Right lobe of liver (tissue), 4 donors: ENCODE measurements around the gene CNBP.

ENCODE experiments used
- CTCF ChIP-seq, 4 donors: fragments of 200-600 bp in 3 of 4; fragments of 450-650 bp in 1 of 4; IDR thresholded peaks; one replicate each; pipeline versions ENCODE4 v1.5.1 to v1.8.0; 2016 to 2022; ENCODE audit warnings: antibody characterized with exemption in 4 of 4, mild to moderate bottlenecking in 2 of 4
- POLR2A ChIP-seq: fragments of 450-650 bp; IDR thresholded peaks from one replicate; pipeline ENCODE4 v1.6.1; 2017; ENCODE audit warnings: antibody characterized with exemption, mild to moderate bottlenecking
- donor health status: DM: no; HTN: no; CAD: no.
- donor health status: DM: no; HTN: no; CAD: no.
- donor health status: DM: no; HTN: yes; CAD: no.

DNA sequence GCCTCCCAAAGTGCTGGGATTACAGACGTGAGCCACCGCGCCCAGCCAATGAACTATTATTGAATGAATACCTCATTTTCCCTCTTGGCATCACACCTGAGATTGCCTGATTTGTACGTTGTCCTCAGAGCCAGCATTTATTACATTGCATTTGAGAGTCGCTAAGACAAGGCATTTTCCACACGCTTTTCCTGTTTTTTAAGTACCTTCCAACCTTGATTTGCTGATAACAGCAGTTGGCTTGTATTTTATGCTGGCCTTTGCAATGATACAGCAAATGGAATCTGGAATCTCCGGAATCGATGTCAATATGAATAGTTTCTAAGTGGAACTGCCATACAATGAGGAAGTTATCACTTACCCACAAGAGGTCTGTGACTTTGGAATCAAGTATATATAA, 15.7 kb upstream of the CNBP start:
- TF ChIP-seq CTCF (IDR thresholded peaks at IDR 0.05) = no peak
- no peak for TF ChIP-seq POLR2A
